PFSK-1 (cell line): ENCODE measurements around the gene CAMK4.

ENCODE experiments used
- FOXP2 ChIP-seq: optimal IDR thresholded peaks from 2 replicates; pipeline ENCODE3; 2011; ENCODE audit warnings: borderline replicate concordance, control low read depth, inconsistent platforms; ENCODE audit not compliant: insufficient read depth; ENCODE audit errors: extremely low read length, extremely low read depth
- POLR2AphosphoS5 ChIP-seq: IDR thresholded peaks from 2 replicates; pipeline ENCODE4 v1.6.1; 2012; ENCODE audit warnings: low read depth, mild to moderate bottlenecking, control low read depth, low read length, moderate library complexity
- SIN3A ChIP-seq: IDR thresholded peaks from 2 replicates; pipeline ENCODE4 v1.6.1; 2012; ENCODE audit warnings: mild to moderate bottlenecking, low read length, moderate library complexity, borderline replicate concordance; ENCODE audit not compliant: insufficient read depth
- TAF1 ChIP-seq: IDR thresholded peaks from 2 replicates; pipeline ENCODE4 v1.6.1; 2012; ENCODE audit warnings: low read length, control low read depth, borderline replicate concordance; ENCODE audit not compliant: insufficient read depth
- TF ChIP-seq, protein P1 (sequence below), 2 experiments: IDR thresholded peaks; 2 replicates each; pipeline versions ENCODE4 v1.6.1 to v1.8.0; 2011 to 2012; ENCODE audit warnings: low read depth in 2 of 2, low read length in 2 of 2, control low read depth in 1 of 2, inconsistent platforms in 1 of 2, mild to moderate bottlenecking in 1 of 2, moderate library complexity in 1 of 2; ENCODE audit not compliant: insufficient read depth in 1 of 2

DNA sequence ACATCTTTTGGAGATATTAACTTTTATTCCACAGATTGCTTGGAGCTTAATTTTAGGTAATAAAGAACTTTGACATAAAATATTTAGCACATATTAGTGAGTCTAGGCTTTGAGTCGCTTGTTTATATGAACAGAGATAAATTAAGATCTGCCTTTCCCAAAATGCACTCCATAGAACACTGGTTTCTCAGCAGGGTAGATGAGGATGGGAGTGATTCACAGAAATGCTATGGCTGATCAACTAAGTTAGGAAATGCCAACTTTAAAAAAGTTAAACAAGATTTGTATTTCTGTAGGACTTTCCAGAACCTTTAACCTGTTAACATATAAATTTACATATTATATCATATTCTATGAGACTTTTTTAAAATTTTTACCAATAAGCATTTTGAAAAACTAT lies 222.9 kb downstream of the CAMK4 start:
- TF ChIP-seq SIN3A (no peak), TAF1 (no peak), POLR2AphosphoS5 (no peak), FOXP2 (no peak)
- TF ChIP-seq, protein P1, sequence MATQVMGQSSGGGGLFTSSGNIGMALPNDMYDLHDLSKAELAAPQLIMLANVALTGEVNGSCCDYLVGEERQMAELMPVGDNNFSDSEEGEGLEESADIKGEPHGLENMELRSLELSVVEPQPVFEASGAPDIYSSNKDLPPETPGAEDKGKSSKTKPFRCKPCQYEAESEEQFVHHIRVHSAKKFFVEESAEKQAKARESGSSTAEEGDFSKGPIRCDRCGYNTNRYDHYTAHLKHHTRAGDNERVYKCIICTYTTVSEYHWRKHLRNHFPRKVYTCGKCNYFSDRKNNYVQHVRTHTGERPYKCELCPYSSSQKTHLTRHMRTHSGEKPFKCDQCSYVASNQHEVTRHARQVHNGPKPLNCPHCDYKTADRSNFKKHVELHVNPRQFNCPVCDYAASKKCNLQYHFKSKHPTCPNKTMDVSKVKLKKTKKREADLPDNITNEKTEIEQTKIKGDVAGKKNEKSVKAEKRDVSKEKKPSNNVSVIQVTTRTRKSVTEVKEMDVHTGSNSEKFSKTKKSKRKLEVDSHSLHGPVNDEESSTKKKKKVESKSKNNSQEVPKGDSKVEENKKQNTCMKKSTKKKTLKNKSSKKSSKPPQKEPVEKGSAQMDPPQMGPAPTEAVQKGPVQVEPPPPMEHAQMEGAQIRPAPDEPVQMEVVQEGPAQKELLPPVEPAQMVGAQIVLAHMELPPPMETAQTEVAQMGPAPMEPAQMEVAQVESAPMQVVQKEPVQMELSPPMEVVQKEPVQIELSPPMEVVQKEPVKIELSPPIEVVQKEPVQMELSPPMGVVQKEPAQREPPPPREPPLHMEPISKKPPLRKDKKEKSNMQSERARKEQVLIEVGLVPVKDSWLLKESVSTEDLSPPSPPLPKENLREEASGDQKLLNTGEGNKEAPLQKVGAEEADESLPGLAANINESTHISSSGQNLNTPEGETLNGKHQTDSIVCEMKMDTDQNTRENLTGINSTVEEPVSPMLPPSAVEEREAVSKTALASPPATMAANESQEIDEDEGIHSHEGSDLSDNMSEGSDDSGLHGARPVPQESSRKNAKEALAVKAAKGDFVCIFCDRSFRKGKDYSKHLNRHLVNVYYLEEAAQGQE (IDR thresholded peaks at IDR 0.05; ENCODE audit: insufficient read depth in 1 of 2, low read depth in 2 of 2, low read length in 2 of 2) = no peak
